Activated CD8-positive, alpha-beta memory T cell treated with anti-CD3 and anti-CD28 coated beads for 4 hours (primary cell): ENCODE measurements around the gene MET.
"Not testable (repeated sequence)": the region's sequence is repeated elsewhere in the genome, so short reads cannot be mapped to it uniquely, and the experiment has no call there.

Experiments
- DNase-seq, 2 donors: peaks; one replicate each; pipeline ENCODE4 v3.0.0-alpha.2; 2020; ENCODE audit warnings: low read depth in 2 of 2

Gene MET

GRCh38 chr7:116809636-116810266 lies 137.8 kb downstream of the MET start:
- no peak for DNase-seq

- no peak for DNase-seq
Measured at GRCh38 chr7:116810267-116811116, 138.5 kb downstream of the MET start.

DNA sequence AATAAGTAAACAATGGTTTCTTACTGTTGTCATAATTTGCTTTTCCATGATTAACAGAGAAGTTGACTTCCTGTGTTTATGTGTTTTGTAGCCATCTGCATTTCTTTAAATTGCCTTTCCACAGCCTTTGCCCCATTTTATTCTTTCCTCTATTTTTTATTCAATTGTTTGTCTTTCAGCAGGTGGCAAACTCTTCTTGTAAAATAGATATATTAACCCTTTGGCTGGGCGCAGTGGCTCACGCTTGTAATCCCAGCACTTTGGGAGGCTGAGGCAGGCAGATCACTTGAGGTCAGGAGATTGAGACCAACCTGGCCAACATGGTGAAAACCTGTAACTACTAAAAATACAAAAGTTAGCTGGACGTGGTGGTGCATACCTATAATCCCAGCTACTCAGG lies 139.8 kb downstream of the MET start:
- DNase-seq, result no peak

GRCh38 chr7:116812860-116813259 lies 140.9 kb downstream of the MET start:
- no peak for DNase-seq

DNA sequence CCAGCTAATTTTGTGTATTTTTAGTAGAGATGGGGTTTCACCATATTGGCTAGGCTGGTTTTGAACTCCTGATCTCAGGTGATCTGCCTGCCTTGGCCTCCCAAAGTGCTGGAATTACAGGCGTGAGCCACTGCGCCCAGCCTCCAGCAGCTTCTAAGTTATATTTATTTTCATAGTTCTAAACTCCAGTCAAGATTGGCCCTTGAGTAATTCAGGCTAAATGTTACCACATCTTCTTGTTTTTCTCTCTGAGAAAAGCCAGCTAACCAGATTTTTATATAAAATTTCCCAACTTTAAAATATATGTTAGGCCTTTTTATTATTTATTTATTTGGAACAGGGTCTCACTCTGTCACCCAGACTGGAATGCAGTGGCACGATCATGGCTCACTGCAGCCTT lies 141.4 kb downstream of the MET start:
- DNase-seq, result not testable (repeated sequence)

DNA sequence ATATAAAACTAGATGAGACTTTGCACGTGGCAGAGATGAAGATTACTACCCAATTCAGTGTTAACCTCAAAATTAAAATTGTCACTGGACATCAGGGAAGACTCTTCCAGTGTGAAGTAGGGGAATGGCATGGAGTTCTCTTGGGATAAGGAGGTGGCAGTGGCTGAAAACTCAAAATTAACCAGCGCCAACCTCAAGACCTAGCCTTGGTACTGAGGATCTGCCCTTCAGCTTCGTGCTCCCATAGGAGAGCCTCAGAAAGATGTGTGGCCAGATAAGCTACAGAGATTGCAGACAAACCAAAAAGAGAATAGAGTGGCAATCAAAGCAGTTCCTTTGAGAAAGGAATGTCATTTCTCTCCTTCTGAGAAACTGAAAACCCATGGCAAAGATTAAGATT lies 143.0 kb downstream of the MET start:
- no peak for DNase-seq

GRCh38 chr7:116820149-116820548 lies 148.2 kb downstream of the MET start:
- DNase-seq, result no peak

DNA sequence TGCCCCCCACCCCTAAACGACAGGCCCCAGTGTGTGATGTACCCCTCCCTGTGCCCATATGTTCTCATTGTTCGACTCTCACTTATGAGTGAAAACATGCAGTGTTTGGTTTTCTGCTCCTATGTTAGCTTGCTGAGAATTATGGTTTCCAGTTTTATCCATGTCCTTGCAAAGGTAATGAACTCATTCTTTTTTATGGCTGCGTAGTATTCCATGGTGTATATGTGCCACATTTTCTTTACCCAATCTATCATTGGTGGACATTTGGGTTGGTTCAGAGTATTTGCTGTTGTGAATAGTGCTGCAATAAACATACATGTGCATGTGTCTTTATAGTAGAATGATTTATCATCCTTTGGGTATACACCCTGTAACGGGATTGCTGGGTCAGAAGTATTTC lies 149.7 kb downstream of the MET start:
- not testable (repeated sequence) for DNase-seq

- no peak for DNase-seq
Measured at GRCh38 chr7:116824449-116824848, 152.5 kb downstream of the MET start.

GRCh38 chr7:116828281-116828680 lies 156.3 kb downstream of the MET start:
- no peak for DNase-seq

DNA sequence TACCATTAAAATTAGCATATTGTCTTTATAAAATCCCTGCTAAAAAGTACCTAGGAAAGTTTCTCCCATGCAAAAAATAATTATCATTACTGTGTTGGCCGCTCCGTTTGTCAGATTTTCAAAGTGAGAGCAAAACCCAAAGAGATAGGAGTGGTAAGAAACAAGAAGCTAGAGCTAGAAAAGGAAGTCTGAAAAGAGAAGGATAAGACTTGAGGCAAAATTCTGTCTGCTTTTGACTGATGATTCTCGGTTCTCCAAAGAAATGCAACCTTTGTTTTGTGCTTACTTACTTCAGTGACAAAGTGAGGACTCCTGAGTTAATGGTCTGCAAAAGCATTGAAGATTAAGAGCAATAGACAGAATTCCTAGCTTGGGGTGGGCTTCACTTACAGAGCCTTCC lies 157.0 kb downstream of the MET start:
- no peak for DNase-seq

DNA sequence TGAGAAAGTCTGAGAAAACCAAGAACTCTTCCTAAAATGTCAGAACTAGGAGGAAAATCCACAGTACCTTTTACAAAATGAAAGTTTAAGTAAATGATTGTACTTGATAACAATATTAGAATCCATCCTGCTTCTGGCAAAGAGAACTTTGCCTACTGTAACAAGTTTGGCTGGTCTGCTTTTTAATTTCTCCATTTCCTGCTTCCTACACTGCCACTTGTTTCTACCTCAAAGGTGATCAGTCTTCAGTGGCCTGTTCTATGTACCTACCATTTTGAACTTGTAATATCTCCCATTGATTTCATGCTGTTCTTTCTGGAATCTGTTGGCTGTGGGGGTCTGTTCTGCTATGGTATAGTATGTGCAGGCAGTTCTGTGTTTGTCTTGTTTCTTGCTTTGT lies 157.5 kb downstream of the MET start:
- no peak for DNase-seq

DNA sequence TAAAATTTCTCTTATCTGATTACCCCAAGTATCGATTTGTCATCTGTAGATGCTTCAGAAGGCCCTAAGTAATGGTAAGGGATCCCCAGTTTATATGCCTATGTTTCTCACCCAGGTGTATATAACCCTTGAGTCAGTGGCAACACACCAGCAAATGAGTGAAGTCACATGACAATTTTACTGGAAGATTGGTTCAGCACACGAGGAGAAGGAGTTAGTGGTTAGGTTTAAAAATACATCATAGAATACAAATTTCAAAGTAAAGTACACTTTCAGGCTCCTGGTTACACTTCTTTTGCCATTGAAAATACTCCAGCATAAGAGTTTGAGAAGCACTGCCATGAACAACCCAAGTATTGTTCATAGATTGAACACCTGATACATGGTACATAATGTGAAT lies 160.7 kb downstream of the MET start:
- DNase-seq, result no peak

GRCh38 chr7:116834815-116835504 lies 163.0 kb downstream of the MET start:
- no peak for DNase-seq

- no peak for DNase-seq
Measured at GRCh38 chr7:116836048-116836447, 164.1 kb downstream of the MET start.

DNA sequence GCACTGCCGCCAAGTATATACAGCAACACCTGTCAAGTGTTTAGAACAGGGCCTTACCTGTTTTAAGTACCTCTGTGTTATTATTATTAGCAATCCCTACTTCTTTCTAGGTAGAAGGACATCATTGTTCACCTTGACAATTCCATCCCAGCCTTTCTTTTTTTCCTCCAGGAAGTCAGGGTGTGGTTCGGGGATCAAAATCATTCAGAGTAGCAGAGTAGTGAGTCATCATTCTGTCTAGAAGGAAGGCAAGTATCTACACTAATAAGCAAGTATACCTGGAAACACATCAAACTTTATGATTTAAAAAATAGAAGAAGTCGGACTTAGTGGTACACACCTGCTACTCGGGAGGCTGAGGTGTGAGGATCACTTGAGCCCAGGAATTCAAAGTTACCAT lies 164.9 kb downstream of the MET start:
- DNase-seq, result no peak

GRCh38 chr7:116837586-116837985 lies 165.6 kb downstream of the MET start:
- DNase-seq, result no peak

DNA sequence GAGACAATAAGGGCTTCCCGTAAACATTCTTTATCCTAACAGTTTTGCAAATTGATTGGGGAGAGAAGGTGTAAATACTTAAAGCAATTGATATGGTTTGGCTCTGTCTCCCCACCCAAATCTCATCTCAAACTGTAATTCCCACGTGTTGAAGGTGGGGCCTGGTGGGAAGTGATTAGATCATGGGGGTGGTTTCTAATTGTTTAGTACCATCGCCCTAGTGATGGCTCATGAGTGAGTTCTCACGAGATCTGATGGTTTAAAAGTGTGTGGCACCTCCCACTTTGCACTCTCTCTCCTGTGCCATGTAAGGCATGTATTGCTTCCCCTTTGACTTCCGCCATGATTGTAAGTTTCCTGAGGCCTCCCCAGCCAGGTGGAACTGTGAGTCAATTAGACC lies 168.3 kb downstream of the MET start:
- DNase-seq, result no peak

DNA sequence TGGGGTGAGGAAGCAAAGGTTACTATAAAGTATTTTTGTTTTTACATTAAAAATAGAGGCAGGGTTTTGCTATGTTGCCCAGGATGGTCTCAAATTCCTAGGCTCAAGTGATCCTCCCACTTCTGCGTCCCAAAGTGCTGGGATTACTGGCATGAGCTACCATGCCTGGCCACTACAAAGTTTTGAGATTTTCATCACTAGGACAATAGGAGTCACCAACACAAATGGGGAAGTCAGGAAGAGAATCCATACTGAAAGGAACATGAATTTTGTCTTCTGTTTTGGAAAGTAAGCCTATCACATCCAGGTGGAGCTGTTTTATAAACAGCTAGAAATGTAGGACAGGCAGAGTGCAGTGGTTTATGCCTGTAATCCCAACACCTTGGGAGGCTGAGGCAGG lies 170.4 kb downstream of the MET start:
- DNase-seq, result no peak

DNA sequence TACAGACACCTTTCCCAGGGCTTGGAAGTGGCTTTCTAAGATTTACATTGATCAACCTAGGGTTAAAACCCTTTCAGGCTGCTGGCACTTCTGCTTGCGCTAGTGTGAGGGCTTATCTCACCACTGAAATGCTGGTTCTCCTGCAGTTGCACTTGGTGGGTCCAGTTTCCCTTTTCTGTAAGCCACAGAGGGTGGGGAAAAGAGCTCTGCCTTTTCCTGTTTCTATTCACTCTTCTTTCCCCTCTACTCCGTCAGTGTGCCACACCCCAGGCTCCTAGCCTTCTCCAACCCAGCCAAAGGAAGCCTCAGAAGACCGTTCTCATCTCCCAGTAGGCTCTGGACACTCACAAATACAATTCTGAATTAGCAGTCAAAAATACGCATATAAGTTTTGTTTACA lies 171.4 kb downstream of the MET start:
- DNase-seq, result no peak
